DMS 273 treated with DMSO at 0.1 percent for 48 hours (cell line): ENCODE measurements around the gene TIMP4.

ENCODE experiments used
- DNase-seq: peaks from one replicate; lab custom pipeline; 2025; lab: John Stamatoyannopoulos, UW

Gene TIMP4

GRCh38 chr3:12185172-12185710 lies 26.5 kb upstream of the TIMP4 start:
- DNase-seq = no peak

DNA sequence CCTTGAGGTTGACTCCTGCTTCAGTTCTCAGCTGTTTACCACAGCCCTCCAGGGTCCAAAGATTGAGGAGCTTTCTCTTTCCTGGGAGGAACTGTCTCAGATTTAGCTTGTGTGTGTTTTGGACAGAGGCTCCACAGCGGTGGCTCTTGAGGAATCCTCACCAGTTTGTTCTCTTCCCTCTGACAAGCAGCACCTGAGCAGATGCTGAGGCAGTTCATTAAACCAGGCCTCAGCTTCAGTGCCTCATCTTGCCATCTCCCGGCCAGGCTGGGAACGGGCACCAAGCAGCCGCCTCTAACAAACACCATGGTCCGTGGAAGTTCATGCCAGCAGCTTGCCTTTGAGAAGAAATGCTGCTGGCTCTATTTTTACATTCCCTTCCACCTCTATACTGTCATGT lies 25.8 kb upstream of the TIMP4 start:
- no peak for DNase-seq

- no peak for DNase-seq
Observed at GRCh38 chr3:12182687-12183441, 24.2 kb upstream of the TIMP4 start.

- no peak for DNase-seq
Observed at GRCh38 chr3:12181806-12182205, 23.1 kb upstream of the TIMP4 start.

GRCh38 chr3:12181301-12181700 lies 22.6 kb upstream of the TIMP4 start:
- no peak for DNase-seq

GRCh38 chr3:12180631-12181030 lies 21.9 kb upstream of the TIMP4 start:
- no peak for DNase-seq

DNA sequence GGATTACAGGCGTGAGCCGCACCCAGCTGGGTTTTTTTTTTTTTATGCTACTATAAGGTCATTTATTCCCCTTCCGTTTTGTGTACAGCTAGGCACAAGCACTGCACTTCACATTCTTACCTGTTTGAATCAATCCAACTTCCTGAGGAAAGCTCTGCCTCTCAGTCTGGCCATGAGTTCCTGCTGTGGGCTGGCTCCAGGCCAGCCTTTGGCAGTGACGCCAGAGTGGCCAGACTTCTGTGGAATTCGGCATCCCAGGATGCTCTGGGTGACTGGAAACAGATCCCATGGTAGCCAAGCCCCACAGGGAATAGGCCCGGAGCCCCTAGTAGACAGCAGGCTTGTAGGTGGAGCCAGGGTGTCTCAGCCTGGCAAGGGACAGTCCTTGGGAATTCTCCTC lies 21.5 kb upstream of the TIMP4 start:
- DNase-seq = no peak

- DNase-seq = no peak
Observed at GRCh38 chr3:12179441-12179840, 20.7 kb upstream of the TIMP4 start.

DNA sequence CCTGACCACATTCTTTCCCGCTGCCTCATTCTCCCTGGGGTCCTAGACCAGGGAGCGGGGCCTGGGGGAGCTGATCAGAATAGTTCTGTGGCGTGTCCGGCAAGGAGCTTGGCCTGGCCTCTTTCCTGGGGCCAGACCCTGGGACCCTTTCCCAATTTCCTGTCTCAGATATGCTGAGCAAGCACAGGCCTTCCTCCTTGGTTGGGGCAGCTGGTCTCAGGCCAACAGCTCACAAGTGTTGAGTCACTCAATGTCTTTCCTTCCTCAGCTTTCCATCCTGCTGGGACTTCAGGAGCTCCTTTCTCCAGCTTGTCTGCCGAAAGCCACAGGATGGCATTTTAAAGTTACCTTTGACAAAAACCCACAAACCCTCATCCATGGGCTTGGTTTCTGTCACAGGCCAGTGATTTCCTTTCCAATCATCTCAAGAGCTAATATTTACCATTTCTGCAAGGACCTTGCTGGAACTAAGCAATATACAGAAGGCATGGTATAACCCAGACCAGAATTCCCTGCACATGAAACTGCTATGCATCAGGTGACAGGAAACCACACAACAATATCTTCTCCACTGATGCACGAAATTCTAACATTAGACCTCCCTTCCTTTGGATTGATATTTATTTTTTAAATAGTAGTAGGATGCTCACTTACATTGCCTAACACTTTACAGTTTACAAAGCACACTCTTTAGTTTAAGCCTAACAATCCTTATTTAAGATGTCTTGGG lies 19.5 kb upstream of the TIMP4 start:
- no peak for DNase-seq

DNA sequence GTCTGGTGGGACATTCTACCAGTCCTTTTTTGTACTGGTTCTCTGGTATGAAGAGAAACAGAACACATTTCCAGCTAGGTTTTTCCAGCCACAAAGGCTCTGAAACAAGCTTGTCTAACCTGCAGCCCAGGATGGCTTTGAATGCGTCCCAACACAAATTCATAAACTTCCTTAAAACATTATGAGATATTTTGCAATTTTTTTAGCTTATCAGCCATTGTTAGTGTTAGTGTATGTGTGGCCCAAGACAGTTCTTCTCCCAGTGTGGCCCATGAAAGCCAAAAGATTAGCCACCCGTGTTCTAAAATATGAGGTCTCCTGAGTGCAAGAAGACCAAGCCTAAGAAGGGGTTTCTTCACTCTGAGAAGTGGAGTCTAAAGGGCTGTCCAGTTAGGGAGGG lies 18.4 kb upstream of the TIMP4 start:
- no peak for DNase-seq

GRCh38 chr3:12175844-12176453 lies 17.2 kb upstream of the TIMP4 start:
- DNase-seq = no peak

DNA sequence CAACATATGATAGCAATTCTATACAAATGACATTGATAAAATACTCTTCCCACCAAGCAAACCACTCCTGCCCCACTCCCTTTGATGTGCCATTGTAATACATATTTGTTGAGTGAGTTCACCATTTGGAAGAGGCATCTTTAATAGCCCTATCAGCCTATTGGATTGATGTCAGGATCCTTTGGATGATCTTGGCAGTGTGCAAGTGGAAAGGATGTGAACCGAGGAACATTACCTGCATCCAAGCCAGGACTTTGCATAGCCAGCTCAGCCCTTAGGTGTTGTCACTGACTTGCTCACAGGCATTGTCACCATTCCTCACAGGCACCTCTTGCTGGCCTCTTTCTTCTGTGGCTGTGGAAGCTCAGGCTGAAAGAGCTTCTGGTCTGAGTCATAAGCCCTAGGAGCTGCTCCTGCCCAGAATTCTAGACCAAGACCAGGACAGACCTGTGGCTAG lies 16.5 kb upstream of the TIMP4 start:
- no peak for DNase-seq

- DNase-seq = no peak
Observed at GRCh38 chr3:12170207-12170606, 11.5 kb upstream of the TIMP4 start.

- no peak for DNase-seq
Observed at GRCh38 chr3:12165909-12166308, 7.2 kb upstream of the TIMP4 start.

DNA sequence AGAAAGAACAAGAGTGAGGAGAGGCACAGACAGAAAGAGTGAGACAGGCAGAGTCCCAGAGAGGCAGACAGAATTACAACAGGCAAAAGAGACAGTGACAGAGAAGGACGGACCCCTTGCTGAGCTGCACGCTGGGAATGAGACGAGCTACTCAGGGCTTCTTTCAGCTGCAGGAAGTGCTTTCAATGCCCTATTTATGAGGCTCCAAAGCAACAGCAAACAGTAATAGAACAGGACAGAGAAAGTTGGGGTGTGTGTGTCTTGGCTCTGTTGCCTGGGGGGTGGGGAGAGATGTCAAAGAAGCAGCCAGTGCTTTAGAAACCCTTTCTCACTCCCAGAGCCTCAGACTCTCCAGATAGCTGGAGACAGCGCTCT lies 502 bp upstream of the TIMP4 start:
- no peak for DNase-seq

GRCh38 chr3:12157026-12157425 lies 1.7 kb downstream of the TIMP4 start:
- no peak for DNase-seq

GRCh38 chr3:12155828-12156227 lies 2.9 kb downstream of the TIMP4 start:
- DNase-seq = no peak

DNA sequence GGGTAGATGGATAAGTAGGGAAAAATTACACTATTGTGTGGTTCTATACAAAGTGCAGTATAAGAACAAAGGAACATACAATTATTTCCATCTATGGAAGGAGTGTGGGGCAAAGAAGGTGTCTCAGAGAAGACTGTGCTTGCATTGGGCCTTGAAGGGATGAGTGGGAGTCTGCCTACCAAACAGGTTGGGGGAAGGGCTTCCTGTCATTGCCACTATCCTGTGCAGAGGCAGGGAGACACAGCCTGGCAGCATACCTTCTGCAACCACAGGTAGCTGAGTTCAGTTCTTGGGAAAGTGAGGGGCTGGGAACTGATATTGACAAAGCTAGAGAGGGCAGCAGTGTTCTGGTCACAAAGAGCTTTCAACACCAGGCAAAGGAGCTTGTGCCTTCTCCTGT lies 3.4 kb downstream of the TIMP4 start:
- DNase-seq = no peak

DNA sequence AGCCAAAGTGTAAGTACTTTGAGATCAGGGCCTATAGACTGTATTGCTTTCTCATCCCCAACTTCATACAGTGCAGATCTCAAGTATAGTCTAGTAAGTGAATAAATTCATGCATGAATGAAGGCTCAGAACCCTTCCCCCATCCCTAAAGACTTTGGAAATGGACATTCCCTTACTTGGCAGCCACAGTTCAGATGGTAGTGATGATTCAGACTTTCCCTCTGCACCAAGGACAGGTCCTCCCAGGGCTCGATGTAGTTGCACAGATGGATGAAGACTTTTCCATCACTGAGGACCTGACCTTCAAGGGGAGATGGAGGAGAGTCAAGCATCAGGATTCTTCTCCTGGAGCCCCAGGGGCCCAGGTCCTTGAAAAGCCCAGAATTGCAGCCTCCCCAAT lies 4.6 kb downstream of the TIMP4 start:
- DNase-seq = no peak

DNA sequence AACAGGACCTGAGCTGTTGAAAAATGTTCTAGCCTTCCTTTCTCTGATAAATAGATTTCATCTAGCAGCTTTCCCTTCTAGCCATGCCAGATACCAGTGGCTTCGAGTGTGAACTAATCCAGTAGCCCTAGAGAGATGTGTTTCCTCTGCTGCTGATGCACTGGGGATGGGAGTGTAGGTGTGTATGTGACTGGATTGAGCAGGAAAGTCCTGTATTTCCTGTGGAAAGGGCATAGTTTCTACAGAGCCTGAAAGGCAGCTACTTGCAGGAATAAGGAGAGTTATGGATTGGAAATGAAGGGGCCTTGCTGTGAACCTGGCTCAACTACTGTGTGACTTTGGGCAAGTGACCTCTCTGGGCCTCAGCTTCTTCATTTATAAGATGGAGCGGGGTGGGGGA lies 8.6 kb downstream of the TIMP4 start:
- DNase-seq = no peak

DNA sequence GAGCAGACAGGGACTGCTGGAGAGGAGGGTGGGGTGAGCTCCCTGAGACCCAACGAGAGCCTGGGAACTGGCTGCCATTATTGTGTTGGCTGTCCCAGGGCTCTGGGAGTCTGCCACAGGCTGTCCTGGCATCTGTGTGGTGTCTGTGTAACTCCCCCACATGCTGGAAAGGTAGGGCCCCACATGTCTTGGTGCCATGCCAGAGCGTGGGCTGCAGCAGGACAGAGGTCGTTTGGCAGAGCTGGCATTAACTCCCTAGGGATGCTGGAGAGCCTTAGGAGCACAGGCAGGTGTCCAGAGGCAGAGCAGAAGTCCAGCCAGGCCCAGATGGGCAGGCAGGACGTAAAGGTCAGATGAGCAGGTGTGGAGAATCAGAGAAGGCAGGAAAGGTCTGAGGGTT lies 9.7 kb downstream of the TIMP4 start:
- DNase-seq = no peak

DNA sequence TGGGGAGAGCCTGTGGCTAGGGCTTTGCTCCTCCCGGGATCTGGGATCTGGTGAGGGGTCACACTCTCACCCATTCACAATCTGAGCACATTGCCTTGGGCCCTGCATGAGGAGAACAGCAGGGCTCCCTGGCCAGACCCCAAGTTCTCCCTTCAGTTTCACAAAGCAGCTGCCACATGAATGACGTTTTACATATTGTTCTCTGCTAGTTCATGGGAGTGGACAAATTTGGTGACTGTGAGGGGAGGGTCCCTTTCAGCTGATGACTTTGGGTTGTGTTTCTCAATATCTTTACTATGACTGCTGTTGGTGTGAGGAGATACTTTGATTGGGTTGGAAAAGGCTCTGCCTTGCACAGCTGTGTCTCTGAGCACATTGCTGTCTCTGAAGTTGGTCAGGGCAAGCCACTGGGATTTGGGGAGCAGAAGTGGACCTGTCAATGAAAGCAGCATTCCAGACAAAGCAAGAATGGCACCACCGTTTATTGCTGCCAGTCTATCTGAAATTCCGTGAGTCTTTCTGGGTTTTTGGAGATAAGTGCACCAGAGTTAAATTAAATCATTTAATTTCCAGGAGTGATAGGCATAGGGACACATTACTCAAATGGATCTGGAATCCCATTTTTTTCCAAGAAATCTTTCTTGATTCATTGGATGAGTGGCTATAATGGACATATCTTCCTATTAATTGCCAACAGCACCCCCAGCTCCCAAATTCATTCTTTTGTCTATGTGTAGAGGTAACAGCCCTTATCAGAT lies 10.3 kb downstream of the TIMP4 start:
- DNase-seq = no peak
